HG03103 (cell line): Measurements from ENCODE around the gene SLC15A2.
"Not testable (repeated sequence)": the region's sequence is repeated elsewhere in the genome, so short reads cannot be mapped to it uniquely, and the experiment has no call there.

Experiments
- ATAC-seq: cut with Tn5 transposase; IDR thresholded peaks from one replicate; pipeline ENCODE4 v1.9.1; 2021; ENCODE audit warnings: low read depth; ENCODE audit not compliant: unreplicated experiment

Gene SLC15A2

DNA sequence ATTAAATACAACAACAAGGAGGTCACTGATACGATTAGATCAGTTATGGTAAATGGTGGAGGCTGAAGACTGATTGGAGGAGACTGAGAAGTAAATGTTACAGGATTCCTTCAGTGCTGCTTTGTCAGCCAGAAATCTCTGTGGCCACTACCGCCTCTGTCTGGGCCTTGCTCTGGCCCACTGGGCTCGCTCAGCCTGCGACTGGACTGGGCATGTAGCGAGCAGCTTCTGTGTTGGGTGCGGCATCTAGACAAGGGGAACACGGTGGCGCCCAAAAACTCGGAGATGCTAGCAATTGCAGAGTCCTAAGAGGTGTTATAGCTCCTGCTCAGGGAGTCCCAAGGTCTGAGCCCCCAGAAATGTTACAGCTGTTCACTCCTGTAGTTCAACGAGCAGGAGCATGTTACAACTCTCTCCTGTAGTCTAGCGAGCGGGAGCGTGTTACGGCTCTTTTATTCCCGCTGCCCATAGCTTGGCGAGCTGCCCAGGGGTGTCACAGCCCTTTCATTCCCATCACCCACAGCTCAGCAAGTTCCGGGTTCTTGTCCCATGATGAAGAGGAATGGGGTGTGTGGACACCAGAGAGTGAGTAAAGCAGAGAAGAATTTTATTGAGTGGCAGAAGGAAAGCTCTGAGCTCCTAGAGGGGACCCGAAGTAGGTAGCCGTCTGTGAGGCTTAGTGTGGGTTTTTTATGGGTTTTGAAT is 24.7 kb downstream of the SLC15A2 start:
- ATAC-seq = no peak

DNA sequence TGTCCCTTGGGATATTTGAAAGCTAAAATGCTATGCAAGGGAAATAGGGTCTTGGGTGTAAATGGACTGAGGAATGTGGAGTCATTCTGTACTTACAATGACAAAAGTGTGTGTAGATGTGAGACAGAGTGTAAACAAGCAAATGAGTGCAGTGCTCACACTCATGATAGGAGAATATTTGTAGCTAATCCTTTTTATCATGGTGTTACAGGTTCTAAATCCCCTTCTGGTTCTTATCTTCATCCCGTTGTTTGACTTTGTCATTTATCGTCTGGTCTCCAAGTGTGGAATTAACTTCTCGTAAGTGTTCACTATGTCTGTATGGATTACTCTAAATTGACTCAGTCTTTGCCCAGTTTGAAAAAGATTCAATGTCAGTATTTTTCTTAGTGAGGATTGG is 30.5 kb downstream of the SLC15A2 start:
- ATAC-seq = no peak

DNA sequence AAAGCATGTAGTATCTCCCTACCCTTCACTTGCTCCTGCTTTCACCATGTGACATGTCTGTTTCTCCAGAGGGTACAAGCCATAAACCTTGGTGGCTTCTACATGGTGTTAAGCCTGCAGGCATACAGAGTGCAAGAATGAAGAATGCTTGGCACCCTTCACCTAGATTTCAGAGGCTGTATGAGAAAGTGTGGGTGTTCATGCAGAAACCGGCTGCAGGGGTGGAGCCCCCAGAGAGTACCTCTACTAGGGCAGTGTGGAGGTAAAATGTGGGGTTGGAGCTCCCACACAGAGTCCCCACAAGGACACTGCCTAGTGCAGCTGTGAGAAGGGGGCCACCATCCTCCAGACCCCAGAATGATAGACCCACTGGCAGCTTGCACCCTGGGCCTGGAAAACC is 32.2 kb downstream of the SLC15A2 start:
- ATAC-seq = no peak

DNA sequence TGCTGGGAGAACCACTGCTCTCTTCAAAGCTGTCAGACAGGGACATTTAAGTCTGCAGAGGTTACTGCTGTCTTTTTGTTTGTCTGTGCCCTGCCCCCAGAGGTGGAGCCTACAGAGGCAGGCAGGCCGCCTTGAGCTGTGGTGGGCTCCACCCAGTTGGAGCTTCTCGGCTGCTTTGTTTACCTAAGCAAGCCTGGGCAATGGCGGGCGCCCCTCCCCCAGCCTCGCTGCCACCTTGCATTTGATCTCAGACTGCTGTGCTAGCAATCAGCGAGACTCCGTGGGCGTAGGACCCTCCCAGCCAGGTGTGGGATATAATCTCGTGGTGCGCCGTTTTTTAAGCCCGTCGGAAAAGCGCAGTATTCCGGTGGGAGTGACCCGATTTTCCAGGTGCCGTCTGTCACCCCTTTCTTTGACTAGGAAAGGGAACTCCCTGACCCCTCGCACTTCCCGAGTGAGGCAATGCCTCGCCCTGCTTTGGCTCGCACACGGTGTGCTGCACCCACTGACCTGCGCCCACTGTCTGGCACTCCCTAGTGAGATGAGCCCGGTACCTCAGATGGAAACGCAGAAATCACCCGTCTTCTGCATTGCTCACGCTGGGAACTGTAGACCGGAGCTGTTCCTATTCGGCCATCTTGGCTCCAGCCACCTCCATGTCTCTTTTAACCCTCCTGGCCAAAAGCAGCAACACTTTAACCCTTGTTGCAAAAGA is 44.1 kb downstream of the SLC15A2 start:
- not testable (repeated sequence) for ATAC-seq

DNA sequence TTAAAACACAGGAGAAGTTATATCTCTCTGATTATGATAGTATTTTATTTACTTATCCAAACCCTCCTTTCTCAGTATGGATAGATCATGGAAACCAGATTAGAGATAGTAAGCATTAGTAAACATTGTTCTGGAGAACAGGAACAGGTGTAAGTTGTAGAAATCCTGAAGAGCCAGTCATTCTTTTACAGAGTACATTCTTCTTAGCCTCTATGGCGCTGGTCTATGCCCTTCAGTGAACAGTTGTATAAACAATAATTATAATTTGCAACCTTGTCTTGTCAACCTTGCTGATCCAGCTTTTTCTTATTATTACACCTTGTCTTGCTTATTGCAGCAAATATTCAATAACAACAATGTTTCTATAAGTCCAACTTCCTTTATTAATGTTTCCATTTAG is 47.4 kb downstream of the SLC15A2 start:
- ATAC-seq = no peak

DNA sequence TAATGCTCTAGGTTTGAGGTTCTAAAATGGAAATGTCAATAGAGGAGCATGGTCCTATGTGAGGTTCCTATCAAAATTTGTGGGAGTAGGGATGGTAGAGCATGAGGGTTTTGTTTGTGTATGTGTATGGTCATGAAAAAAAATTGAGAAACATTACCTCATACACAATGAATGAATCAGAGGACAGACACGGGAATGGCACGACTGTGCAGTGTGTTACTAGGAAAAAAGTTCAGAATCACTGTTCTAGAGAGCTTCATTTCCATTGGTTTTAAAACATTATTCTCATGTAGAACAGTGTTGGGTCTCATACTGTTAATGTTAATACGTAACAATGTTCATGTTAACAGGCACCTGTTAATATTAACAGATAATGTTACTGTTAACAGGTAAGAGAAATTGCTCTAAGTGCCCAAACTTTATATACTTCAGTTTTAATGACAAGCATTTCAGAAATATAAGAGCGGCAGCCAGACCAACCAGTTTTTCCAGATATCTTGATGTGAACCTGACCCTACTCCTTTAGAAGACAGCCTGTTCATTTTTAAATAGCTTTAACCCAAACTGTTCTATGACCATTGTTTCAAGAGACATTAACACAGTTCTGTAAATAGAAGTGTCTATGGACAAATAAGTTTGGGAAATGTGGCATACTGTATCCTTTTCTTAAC is 48.0 kb downstream of the SLC15A2 start:
- no peak for ATAC-seq

DNA sequence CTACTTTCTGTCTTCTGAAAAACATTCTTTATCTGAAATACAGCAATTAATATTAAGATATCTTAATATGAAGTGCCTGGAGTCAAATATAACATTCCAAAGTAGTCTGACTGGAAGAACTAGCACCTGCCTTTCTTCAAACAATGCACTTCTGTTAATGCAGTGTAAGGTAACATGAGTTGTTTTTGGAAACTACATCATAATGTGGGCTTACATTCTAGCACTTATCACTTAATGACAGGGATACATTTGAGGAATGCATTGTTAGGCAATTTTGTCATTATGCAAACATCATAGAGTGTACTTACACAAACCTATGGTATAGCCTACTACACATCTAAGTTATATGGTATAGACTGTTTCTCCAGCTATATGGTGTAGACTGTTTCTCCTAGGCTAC is 49.2 kb downstream of the SLC15A2 start:
- no peak for ATAC-seq

DNA sequence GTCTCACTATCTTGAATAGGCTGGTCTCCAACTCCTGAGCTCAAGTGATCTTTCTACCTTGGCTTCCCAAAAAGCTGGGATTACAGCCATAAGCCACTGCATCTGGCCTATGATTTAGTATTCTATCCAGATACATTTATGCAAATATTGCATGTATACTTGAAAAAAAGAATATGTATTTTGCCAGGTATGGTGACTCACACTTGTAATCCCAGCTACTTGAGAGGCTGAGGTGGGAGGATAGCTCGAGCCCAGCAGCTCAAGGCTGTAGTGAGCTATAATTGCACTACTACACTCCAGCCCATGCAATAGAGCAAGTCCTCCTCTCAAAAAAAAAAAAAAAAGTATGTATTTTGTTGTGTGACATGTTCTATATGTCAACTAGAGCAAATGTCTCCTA is 54.4 kb downstream of the SLC15A2 start:
- ATAC-seq = no peak

DNA sequence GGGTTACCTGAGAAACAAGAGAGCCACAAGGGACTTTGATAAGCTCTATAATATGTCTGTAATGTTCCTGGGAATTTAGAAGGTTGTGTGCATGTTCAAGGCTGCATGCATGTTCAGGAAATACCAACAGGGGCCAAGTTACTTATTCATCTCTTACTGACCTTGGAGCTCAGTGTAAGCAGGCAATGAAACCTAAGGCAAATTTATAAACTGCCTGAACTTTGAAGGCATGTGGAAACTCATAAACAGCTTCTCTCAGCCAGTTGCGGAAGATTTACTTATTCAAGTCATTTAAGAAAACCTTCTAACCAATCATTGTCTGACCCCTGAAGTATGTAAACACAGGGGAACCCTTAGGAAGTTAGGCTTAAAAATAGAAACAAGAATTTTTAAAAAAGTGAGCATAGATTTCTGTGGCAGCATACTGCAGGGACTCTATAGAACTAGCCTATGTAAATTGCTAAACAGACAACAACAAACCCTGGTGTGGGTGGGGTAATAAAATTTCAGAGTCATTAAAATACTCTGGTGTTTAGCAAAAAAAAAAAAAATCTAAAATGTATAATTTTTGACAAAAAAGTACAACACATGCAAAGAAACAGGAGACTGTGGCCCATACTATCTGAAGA is 57.2 kb downstream of the SLC15A2 start:
- ATAC-seq = no peak

DNA sequence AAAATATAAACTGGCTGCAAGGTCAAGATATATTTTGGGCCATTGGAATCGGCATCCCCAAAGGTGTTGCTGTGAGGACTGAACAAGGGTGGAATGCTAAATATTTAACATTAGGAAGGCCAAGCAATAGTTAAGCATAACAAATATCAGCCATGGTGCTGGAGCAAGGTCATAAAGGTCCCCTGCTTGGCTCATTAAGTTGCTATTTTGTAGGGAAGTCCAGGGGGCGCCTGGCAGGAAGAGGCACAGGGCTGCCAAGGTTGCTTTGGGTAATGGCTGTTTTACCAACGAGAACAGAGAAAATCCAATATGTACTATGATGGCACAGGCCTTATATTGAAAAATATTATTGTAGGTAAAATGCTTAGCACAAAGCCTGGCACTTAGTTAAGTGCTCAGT is 62.2 kb downstream of the SLC15A2 start:
- ATAC-seq = no peak

DNA sequence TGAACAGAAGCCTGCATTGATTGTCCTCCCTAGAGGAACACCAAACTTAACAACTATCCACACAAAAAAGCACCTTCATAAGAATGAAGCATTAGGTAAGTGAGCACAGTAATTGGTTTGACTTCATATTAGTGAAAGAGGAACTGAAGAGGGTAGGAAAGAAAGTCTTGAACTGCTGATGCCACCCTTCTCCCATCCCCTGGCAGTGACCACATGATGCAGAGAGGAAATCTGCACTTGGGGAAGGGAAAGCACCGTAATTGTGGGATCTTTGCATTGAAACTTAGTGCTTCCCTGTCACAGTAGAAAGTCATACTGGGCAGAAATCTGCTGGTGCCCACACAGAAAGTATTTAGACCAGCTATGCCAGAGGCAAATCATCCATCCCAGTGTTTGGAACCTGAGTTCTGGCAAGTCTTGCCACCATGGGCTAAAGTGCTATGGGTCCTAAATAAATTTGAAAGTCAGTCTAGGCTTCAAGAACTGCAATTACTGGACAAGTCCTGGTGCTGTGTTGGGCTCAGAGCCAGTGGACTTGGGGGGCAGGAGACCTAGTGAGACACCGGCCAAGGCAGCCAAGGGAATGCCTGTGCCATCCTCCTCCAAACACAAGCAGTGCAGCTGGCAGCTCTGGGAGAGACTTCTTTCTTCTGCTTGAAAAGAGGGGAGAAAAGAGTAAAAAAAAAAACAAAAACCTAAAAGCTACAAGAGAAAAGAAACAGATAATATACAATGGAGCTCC is 63.6 kb downstream of the SLC15A2 start:
- ATAC-seq = no peak

DNA sequence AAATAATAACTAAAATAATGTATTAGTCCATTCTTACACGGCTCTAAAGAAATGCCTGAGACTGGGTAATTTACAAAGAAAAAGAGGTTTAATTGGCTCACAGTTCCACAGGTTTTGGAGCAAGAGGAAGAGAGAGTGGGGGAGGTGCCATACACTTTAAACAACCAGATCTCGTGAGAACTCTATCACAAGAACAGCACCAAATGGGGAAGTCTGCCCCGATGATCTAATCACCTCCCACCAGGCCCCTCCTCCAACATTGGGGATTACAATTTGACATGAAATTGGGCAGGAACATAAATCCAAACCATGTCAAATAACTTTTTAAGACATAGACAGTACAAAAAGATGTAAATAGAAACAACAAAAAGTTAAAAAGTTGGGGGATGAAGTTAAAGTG is 64.6 kb downstream of the SLC15A2 start:
- no peak for ATAC-seq

DNA sequence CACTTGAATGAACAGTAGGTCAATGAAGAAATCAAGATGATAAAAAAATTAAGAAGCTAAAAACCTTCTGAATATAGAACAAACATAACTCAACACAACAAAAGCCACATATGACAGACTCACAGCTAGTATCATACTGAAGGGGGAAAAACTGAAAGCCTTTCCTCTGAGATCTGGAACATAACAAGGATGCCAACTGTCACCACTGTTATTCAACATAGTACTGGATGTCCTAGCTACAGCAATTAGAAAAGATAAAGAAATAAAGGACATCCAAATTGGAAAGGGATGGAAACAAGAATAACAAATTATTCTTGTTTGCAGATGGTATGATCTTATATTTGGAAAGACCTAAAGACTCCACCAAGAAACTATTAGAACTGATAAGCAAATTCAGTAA is 67.1 kb downstream of the SLC15A2 start:
- no peak for ATAC-seq

DNA sequence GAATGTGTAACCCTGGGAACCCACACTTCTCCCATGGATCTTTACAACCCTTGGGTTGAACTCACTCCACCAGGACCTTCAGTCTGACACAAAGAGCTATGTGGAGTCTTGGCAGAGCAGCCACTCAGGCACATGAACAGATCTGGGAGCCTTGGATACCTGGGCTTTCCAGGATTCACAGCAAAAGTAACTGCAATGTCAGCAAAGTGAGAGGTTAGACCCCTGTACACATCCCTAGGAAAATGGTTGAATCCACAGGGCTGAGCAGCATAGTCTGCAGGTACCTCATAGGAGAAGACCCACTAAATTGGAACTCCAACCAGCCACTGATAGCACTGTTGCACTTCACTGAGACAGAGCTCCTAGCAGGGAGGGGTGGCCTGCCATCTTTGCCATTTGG is 68.2 kb downstream of the SLC15A2 start:
- no peak for ATAC-seq

DNA sequence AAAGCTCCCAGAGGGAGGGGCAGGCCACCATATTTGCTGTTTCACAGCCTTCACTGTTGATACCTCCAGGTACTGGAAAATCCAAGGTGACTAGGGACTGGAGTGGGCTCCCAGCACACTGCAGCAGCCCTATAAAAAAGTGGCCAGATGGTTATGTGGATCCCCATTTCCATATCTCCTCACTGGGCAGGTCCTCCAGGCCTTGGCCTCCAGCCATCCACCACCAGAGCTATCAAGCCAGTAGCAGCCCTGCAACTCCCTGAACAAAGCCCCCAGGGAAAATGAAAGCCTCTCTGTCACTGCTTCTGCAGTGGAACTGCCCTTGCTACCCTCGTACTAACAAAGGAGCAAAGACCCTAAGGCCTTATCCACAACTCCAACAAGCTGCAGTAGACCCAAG is 69.4 kb downstream of the SLC15A2 start:
- no peak for ATAC-seq

DNA sequence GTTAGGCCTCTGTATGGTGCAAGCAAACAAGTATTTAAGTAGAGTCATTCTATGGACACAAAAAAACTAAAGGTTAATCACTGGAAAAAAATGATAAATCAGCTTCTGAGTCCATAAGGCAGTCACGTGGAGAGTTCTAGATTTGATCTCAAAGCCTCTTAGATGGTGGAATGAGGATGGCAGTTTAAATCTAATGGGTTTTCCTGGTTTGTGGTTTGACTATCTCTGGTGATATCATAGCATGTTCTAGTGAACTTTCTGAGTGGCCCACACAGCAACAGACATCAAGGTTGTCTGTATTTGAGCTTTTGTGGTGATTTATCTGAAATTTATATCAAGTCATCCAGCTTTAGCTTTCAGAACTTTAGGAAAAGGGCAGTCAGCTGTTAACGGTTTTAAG is 75.4 kb downstream of the SLC15A2 start:
- no peak for ATAC-seq

DNA sequence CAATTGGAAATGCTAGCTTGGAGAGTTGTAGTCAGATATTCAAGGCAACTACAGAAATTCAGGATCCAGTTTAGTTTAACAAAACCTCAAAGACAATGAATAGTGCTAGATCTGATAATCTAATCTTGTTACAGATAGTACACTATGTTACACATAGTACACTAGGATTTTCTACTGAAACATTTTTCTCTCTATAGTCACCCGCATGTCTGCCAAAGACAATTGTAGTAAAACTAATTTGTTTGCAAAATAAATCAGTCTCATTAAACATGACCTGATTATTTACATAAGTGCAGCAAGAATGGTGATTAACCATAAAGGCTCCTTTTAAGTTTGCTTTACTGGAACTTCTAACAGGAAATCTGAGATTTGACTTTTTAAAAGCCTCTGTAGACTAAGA is 75.8 kb downstream of the SLC15A2 start:
- no peak for ATAC-seq

DNA sequence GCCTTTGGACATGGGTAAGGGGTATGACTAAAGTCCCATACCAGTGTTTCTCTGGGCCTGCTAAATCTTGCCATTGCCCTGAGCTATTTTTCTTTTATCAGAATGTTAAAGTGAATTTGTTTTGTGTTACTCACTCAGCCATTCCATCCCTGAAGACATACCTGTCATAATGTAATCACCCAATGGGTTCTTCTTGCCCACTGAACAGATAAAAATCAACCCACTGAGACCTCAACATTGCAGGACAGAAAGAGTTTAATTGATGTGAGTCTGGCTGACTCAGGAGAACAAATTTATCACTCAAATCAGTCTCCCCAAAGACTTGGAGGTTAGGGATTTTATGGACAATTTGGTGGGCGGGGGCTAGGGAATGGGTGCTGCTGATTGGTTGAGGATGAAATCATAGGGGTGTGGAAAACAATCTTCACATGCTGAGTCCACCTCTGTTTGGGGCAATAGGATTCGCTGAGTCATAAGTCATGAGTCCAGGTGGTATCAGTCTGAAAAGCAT is 80.5 kb downstream of the SLC15A2 start:
- no peak for ATAC-seq

DNA sequence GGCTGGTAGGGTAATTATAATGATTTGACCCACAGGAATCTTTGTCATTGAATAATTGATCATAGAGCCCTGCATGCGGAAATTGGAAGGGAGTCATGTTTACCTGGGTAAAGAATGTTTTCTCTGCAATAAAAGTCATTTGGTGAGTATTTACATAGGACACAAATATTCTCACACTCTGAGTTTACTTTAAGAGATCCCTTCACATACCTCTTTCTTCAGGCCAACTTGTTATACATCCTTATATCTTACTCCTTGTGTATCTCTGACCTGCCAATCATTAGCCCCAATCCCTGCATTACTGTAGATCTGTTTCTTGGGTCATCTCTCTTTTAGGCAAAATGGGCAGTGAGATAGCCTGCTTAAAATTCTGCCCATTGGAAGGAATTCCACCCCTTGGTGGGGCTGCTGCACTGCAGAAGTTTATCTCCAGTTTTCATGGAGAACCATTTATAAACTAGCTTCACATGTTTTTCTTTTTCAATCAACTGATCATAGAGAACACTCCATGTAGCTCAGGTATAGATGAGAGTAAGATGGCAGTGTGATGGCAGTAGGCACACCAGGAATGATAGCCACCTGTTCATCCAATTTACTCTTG is 81.6 kb downstream of the SLC15A2 start:
- no peak for ATAC-seq

DNA sequence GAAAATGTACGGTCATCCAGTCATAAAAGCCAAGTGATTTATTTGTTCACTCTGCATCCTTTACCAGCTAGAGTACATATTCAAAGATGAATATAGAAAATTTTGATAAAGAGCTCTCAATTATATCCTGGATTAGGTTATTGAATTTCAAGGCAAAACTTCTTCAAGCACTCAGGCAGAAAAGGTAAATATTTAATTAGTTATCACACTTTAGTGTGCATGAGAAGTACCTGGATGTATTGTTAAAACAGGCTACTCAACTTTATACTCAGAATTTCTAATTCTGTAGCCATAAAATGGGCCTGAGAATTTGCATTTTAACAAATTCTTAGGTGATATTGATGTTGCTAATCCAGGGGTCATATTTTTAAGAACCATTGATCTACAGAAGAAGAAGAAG is 82.5 kb downstream of the SLC15A2 start:
- ATAC-seq = no peak
